Neural cell (in vitro differentiated cells): ENCODE results near the gene ADCY5.

Source experiments
- CTCF ChIP-seq: fragments of 450-650 bp; IDR thresholded peaks from 2 replicates; pipeline ENCODE4 v1.5.1; 2014; ENCODE audit warnings: antibody characterized with exemption, mild to moderate bottlenecking, moderate library complexity; ENCODE audit not compliant: poor library complexity, severe bottlenecking
- EP300 ChIP-seq: fragments of 450-650 bp; conservative IDR thresholded peaks from 2 replicates; pipeline ENCODE4 v1.6.1; 2014; ENCODE audit warnings: antibody characterized with exemption, mild to moderate bottlenecking, moderate library complexity; ENCODE audit not compliant: poor library complexity, severe bottlenecking
- EZH2 ChIP-seq: fragments of 200-600, 300-800 bp; shearing (Covaris generic), sonication (generic); IDR thresholded peaks from 2 replicates; pipeline ENCODE4 v1.6.1; 2014; ENCODE audit warnings: antibody characterized with exemption, low read length, borderline replicate concordance, mild to moderate bottlenecking; ENCODE audit not compliant: insufficient read depth, poor library complexity, severe bottlenecking
- MXI1 ChIP-seq: fragments of 450-650 bp; conservative IDR thresholded peaks from 2 replicates; pipeline ENCODE4 v1.6.1; 2014; ENCODE audit warnings: antibody characterized with exemption, mild to moderate bottlenecking; ENCODE audit not compliant: poor library complexity, severe bottlenecking
- POLR2AphosphoS5 ChIP-seq: IDR thresholded peaks from 2 replicates; pipeline ENCODE4 v1.6.1; 2012
- RAD21 ChIP-seq: fragments of 450-650 bp; conservative IDR thresholded peaks from 2 replicates; pipeline ENCODE4 v1.6.1; 2014; ENCODE audit warnings: antibody characterized with exemption, mild to moderate bottlenecking, moderate library complexity
- REST ChIP-seq: IDR thresholded peaks from 2 replicates; pipeline ENCODE4 v1.6.1; 2012; ENCODE audit warnings: borderline replicate concordance
- SMC3 ChIP-seq: fragments of 450-650 bp; conservative IDR thresholded peaks from 2 replicates; pipeline ENCODE4 v1.6.1; 2014; ENCODE audit warnings: antibody characterized with exemption, mild to moderate bottlenecking, moderate library complexity; ENCODE audit not compliant: poor library complexity
- TAF1 ChIP-seq: IDR thresholded peaks from 2 replicates; pipeline ENCODE4 v1.6.1; 2012; ENCODE audit warnings: low read depth

- TF ChIP-seq CTCF (no peak), EZH2 (no peak), TAF1 (no peak), POLR2AphosphoS5 (no peak), REST (no peak), EP300 (no peak), RAD21 (no peak), MXI1 (no peak), SMC3 (no peak)
These were observed 114.8 kb downstream of the ADCY5 start for GRCh38 chr3:123334056-123334455.
